ENCODE results near the gene JUP.
"Not testable (repeated sequence)": the region's sequence is repeated elsewhere in the genome, so short reads cannot be mapped to it uniquely, and the experiment has no call there.

Gene JUP

GRCh38 chr17:41777574-41778188 lies 8.8 kb downstream of the JUP start:
- peak; percentile 88 for DNase-seq

- peak; percentile 35 for DNase-seq
Measured at GRCh38 chr17:41777157-41777573, 9.3 kb downstream of the JUP start.

- not testable (repeated sequence) for DNase-seq
Measured at GRCh38 chr17:41776262-41776900, 10.1 kb downstream of the JUP start.

- DNase-seq: no peak
Measured at GRCh38 chr17:41775394-41776226, 10.9 kb downstream of the JUP start.

- no peak for DNase-seq
Measured at GRCh38 chr17:41773731-41774193, 12.7 kb downstream of the JUP start.

GRCh38 chr17:41773190-41773588 lies 13.3 kb downstream of the JUP start:
- DNase-seq: no peak

GRCh38 chr17:41772586-41773189 lies 13.8 kb downstream of the JUP start:
- DNase-seq: no peak

- DNase-seq: peak; percentile 47
Measured at GRCh38 chr17:41772218-41772585, 14.3 kb downstream of the JUP start.

- no peak for DNase-seq
Measured at GRCh38 chr17:41771389-41772206, 14.9 kb downstream of the JUP start.

- DNase-seq: no peak
Measured at GRCh38 chr17:41769985-41770384, 16.5 kb downstream of the JUP start.

- no peak for DNase-seq
Measured at GRCh38 chr17:41769346-41769862, 17.1 kb downstream of the JUP start.

GRCh38 chr17:41768682-41769288 lies 17.7 kb downstream of the JUP start:
- DNase-seq: no peak

GRCh38 chr17:41767324-41768042 lies 19.0 kb downstream of the JUP start:
- DNase-seq: no peak

- no peak for DNase-seq
Measured at GRCh38 chr17:41766135-41766534, 20.4 kb downstream of the JUP start.

- DNase-seq: no peak
Measured at GRCh38 chr17:41763327-41763726, 23.2 kb downstream of the JUP start.

GRCh38 chr17:41762841-41763240 lies 23.7 kb downstream of the JUP start:
- DNase-seq: no peak

GRCh38 chr17:41762391-41762790 lies 24.1 kb downstream of the JUP start:
- DNase-seq: no peak

- DNase-seq: no peak
Measured at GRCh38 chr17:41760878-41761277, 25.6 kb downstream of the JUP start.

- DNase-seq: no peak
Measured at GRCh38 chr17:41758601-41759000, 27.9 kb downstream of the JUP start.

- DNase-seq: no peak
Measured at GRCh38 chr17:41754066-41754465, 32.4 kb downstream of the JUP start.

GRCh38 chr17:41751288-41751687 lies 35.2 kb downstream of the JUP start:
- DNase-seq: no peak
